Thymus (tissue), 11 donors: Measurements from ENCODE around the gene MYO1C. TPM values are rescaled to one million over a fixed set of nuclear protein-coding genes. Genes with fewer than 3 reads are reported as not detected.
"Not testable (repeated sequence)": the region's sequence is repeated elsewhere in the genome, so short reads cannot be mapped to it uniquely, and the experiment has no call there.

Experiments
- DNase-seq, 9 donors: peaks; one replicate each; pipeline ENCODE4 v3.0.0-alpha.2; 2013; ENCODE audit warnings: low spot score in 9 of 9, low read depth in 6 of 9, missing footprints in 1 of 9
- H3K27ac ChIP-seq, 2 donors: one replicate each; pipeline ENCODE4 v1.5.1; 2013; ENCODE audit warnings: control low read depth in 1 of 2, low read depth in 1 of 2, low read length in 1 of 2, mild to moderate bottlenecking in 1 of 2, moderate library complexity in 1 of 2
- H3K27me3 ChIP-seq, 2 donors: one replicate each; pipeline ENCODE4 v1.5.1; 2013; ENCODE audit warnings: low read length in 1 of 2; ENCODE audit not compliant: control insufficient read depth in 2 of 2, insufficient read depth in 1 of 2
- H3K36me3 ChIP-seq, 2 donors: one replicate each; pipeline ENCODE4 v1.5.1; 2013; ENCODE audit warnings: low read length in 1 of 2, mild to moderate bottlenecking in 1 of 2, moderate library complexity in 1 of 2; ENCODE audit not compliant: control insufficient read depth in 2 of 2, insufficient read depth in 2 of 2
- H3K4me1 ChIP-seq, 2 donors: one replicate each; pipeline ENCODE4 v1.5.1; 2013; ENCODE audit warnings: low read length in 2 of 2; ENCODE audit not compliant: control insufficient read depth in 2 of 2, insufficient read depth in 2 of 2
- H3K4me3 ChIP-seq, 2 donors: one replicate each; pipeline ENCODE4 v1.5.1; 2013; ENCODE audit warnings: low read length in 2 of 2, control low read depth in 1 of 2, mild to moderate bottlenecking in 1 of 2
- H3K9me3 ChIP-seq, 2 donors: one replicate each; pipeline ENCODE4 v1.5.1; 2013; ENCODE audit warnings: low read length in 1 of 2, mild to moderate bottlenecking in 1 of 2; ENCODE audit not compliant: control insufficient read depth in 2 of 2, insufficient read depth in 1 of 2
- WGBS: extraction: QIAGEN DNeasy Blood & Tissue Kit; methylation state at CpG from one replicate; pipeline ENCODE4 v1.1.7; 2013; 5-methylcytosine and 5-hydroxymethylcytosine counted together
- polyA plus RNA-seq: library from polyadenylated mRNA; stranded (reverse); fragments of 200-250 nt; gene quantifications from one replicate; pipeline ENCODE4 v1.2.3, GENCODE V29; 2013
- total RNA-seq: library from RNA; stranded (reverse); fragments of 120-200 nt; gene quantifications from one replicate; pipeline ENCODE4 v1.2.4, GENCODE V29; 2013
- donor health status: healthy.

The MYO1C gene
- total and polyA plus RNA-seq, 2 donors = 20.5 to 24.8 TPM

DNA sequence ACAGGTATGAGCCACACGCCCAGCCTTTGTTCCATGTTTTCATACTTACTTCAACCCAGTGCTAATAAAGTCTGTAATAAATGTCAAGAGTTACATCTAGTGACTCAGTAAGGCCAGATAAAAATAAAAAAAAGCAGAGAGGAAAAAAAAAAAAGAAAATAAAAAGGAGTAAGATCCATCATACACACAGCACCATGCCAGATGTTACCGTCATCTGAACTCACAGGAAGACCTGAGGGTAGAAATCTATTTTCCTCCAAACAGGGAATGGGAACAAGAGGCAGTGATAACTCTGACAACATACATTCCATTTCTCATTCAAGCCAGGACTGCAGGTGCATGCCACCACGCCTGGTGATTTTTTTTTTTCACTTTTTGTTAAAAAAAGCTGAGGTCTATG, 57.2 kb downstream of the MYO1C start:
- DNase-seq = no peak
- no peaks in the 10 kb centered on the region for H3K4me1 ChIP-seq
- H3K27me3 ChIP-seq = no peaks in the 10 kb centered on the region
- 83% methylated on average over 3 of the region's 3 CpGs for WGBS
- no peak overlapping the region for H3K4me3 ChIP-seq
- peaks cover 40 to 53% of the 10 kb centered on the region in 2 donors for H3K36me3 ChIP-seq
- H3K9me3 ChIP-seq = no peaks in the 10 kb centered on the region
- no peak overlapping the region for H3K27ac ChIP-seq

DNA sequence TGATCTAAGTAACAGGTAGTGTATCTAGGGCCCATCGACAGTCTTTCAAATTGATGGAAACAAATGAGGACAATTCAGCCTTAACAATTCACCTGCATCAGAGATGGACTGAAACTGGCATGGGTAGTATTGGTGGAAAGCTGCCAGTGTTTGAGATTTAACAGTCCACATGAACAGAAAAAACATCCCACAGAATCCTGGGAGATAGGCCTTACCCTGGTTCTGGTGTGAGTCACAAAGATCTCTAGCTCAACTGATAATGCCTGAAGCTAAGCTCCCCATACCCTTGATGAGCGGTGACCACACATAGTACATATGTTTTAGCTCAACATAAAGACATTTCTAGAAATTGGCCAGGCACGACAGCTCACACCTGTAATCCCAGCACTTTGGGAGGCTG, 58.3 kb downstream of the MYO1C start:
- over 99% methylated on average over 3 of the region's 3 CpGs for WGBS

DNA sequence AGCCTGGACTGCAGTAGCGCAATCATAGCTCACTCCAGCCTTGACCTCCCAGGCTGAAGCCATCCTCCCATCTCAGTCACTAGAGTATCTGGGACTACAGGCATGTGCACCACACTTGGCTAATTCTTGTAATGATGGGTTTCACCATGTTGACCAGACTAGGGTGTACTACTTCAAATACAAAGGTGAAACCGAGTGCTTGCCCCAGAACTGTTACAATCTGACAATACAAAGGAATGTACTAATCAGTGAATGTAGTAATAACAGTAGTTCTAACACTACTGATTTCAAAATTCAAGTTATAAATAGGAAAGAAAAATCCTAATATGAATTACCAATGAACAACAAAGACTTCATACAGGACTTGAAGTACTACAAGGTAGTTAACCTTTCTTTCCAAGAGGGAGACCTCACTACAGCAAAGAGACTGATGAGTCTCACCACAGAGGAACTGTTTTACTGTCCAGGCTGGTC, 60.8 kb downstream of the MYO1C start:
- Histone ChIP-seq H3K27ac (no peak overlapping the region), H3K36me3 (peaks cover 44 to 48% of the 10 kb centered on the region in 2 donors), H3K27me3 (no peaks in the 10 kb centered on the region), H3K9me3 (no peaks in the 10 kb centered on the region), H3K4me1 (no peaks in the 10 kb centered on the region), H3K4me3 (no peak overlapping the region)
- 93% methylated on average over 2 of the region's 2 CpGs for WGBS
- DNase-seq = no peak

More for the DNA sequence above, 58.3 kb downstream of the MYO1C start:
- no peak for DNase-seq
- Histone ChIP-seq H3K36me3 (peaks cover 51 to 60% of the 10 kb centered on the region in 2 donors), H3K4me3 (no peak overlapping the region), H3K4me1 (no peaks in the 10 kb centered on the region), H3K27me3 (no peaks in the 10 kb centered on the region), H3K9me3 (no peaks in the 10 kb centered on the region), H3K27ac (no peak overlapping the region)

DNA sequence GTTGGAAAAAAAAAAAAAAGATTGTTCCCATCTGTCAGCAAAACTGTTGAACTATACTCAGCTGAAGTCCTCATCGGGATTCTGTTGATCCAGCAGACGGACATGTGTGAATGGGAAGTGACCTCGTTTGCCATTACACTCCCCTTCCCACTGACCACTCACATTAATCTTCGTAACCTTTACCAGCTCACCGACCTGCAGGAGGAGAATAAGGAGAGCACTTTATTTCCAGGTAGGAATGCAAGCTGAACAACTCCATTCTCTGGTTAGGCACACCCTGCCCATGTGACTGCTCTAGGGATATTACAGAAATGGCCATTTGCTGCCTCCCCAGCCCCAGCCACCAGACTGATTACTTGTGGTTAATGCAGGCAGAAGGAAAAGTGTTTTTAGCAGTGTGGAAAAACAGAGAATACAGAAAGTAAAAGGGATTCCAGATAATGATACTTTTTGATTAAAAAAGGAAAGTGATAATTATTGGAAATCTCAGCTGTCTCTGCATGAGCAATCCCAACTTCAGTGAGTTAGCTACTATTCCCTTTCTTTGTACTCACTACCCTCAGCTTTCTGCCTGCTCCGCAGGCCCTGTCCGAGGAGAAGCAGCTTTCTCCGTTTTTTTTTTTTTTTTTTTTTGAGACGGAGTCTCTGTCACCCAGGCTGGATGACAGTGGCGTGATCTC, 68.9 kb downstream of the MYO1C start:
- Histone ChIP-seq H3K4me3 (no peak overlapping the region), H3K27ac (no peak overlapping the region), H3K9me3 (no peaks in the 10 kb centered on the region), H3K27me3 (no peaks in the 10 kb centered on the region), H3K4me1 (no peaks in the 10 kb centered on the region), H3K36me3 (peaks cover 37 to 44% of the 10 kb centered on the region in 2 donors)
- no peak for DNase-seq
- WGBS = 97% methylated on average over 10 of the region's 10 CpGs

DNA sequence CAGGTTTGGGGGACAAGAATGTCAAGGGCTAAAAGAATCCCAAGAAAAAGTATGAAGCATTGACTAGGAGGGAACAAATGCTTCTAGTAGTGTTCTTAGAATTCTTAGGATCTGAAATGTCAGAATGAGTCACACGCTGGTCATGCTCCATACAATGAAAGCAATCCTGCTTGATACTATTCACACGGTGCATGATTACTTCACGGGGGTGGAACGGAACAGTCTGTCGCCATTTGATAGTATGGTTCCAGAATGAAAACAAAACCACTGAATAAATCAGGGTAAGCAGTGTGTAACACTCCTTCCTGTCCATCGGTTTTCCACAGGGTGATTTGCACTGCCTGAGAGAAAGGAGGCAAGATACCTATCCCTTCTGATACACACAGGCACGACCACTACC, 69.6 kb downstream of the MYO1C start:
- Histone ChIP-seq H3K36me3 (peaks cover 40 to 49% of the 10 kb centered on the region in 2 donors), H3K4me3 (no peak overlapping the region), H3K27ac (no peak overlapping the region), H3K9me3 (no peaks in the 10 kb centered on the region), H3K27me3 (no peaks in the 10 kb centered on the region), H3K4me1 (no peaks in the 10 kb centered on the region)
- DNase-seq = no peak
- 90% methylated on average over 7 of the region's 7 CpGs for WGBS

DNA sequence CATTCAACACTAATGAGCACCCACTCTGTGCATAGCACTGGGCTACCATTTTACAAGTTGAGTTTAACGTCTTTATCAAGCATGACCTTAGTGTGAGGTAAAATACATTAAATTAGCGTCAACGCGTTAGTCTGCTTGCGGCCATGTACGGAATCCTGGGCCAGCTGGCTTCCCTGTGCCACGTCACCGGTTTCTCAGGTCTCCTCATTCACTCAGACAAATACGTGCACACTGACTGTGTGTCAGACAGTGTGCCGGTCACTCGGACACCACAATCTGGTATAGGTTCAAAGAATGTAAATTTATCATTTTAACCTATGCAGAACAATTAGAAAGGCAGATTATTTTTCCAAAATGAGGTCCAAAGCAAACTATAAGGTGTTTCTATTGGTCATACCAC, 71.0 kb downstream of the MYO1C start:
- 97% methylated on average over 11 of the region's 11 CpGs for WGBS
- peaks cover 45 to 51% of the 10 kb centered on the region in 2 donors for H3K36me3 ChIP-seq
- no peaks in the 10 kb centered on the region for H3K27me3 ChIP-seq
- no peak overlapping the region for H3K27ac ChIP-seq
- no peaks in the 10 kb centered on the region for H3K9me3 ChIP-seq
- H3K4me3 ChIP-seq = no peak overlapping the region
- DNase-seq = no peak
- no peaks in the 10 kb centered on the region for H3K4me1 ChIP-seq

DNA sequence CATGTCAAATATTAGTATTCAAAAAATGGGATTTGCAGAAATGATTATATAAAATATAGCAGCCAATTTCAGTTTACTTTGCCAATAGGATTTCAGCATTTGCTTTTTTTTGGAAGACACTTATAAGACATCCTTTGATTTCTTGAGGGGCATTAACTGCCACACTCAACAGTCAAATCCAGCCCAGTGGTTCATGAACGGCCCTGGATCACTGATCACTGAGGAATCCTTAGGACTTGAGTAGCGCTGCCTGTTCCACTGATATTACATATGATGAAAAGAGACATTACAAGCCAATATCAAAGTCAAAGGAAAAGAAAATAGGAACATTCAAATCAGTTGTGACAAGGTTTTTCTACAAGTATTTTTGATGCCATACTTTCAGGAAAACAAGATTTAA, 71.5 kb downstream of the MYO1C start:
- Histone ChIP-seq H3K4me1 (no peaks in the 10 kb centered on the region), H3K4me3 (no peak overlapping the region), H3K27ac (no peak overlapping the region), H3K9me3 (no peaks in the 10 kb centered on the region), H3K36me3 (peaks cover 45 to 49% of the 10 kb centered on the region in 2 donors), H3K27me3 (no peaks in the 10 kb centered on the region)
- WGBS = 98% methylated on average over 2 of the region's 2 CpGs
- no peak for DNase-seq

DNA sequence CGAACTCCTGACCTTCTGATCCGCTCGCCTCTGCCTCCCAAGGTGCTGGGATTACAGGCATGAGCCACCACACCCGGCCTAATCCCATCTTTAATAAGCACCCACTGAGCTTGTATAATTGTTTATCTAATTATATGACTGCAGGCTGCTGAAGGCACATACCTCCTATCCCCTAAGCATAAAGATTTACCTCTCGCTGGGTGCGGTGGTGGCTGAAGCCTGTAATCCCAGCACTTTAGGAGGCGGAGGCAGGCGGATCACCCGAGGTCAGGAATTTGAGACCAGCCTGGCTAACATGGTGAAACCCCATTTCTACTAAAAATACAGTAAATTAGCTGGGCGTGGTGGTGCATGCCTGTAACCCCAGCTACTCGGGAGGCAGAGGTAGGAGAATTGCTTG, 72.3 kb downstream of the MYO1C start:
- Histone ChIP-seq H3K4me1 (no peaks in the 10 kb centered on the region), H3K9me3 (no peaks in the 10 kb centered on the region), H3K27ac (no peak overlapping the region), H3K27me3 (no peaks in the 10 kb centered on the region), H3K4me3 (no peak overlapping the region), H3K36me3 (peaks cover 37 to 42% of the 10 kb centered on the region in 2 donors)
- DNase-seq = no peak
- 97% methylated on average over 11 of the region's 11 CpGs for WGBS

DNA sequence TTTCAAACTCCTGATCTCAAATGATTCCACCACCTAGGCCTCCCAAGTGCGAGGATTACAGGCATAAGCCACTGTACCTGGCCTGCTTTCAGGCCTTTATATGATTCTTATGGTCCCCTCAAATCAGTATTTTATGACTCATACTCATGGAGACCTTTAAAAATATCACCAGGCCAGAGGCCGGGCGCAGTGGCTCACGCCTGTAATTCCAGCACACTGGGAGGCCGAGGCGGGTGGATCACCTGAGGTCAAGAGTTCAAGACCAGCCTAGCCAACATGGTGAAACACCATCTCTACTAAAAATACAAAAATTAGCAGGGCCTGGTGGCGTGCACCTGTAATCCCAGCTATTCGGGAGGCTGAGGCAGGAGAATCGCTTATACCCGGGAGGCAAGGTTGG, 74.0 kb downstream of the MYO1C start:
- not testable (repeated sequence) for H3K4me1 ChIP-seq, DNase-seq, H3K27ac ChIP-seq, H3K4me3 ChIP-seq, H3K9me3 ChIP-seq, H3K27me3 ChIP-seq
- peaks cover 34% of the 10 kb centered on the region in 2 donors for H3K36me3 ChIP-seq
- WGBS = 97% methylated on average over 10 of the region's 10 CpGs
